LNCaP clone FGC (cell line): ENCODE results near the gene CD48.

ENCODE experiments used
- DNase-seq: peaks from one replicate; pipeline ENCODE4 v3.0.0-alpha.2; 2011; ENCODE audit warnings: low read depth
- H3K4me3 ChIP-seq: 2 replicates; pipeline ENCODE4 v1.5.1; 2011; ENCODE audit warnings: mild to moderate bottlenecking, low read depth, low read length, control low read depth
- TF ChIP-seq, protein P1 (sequence below): IDR thresholded peaks from 2 replicates; pipeline ENCODE4 v1.5.1; 2012; ENCODE audit warnings: mild to moderate bottlenecking; ENCODE audit not compliant: control insufficient read depth, insufficient read depth; ENCODE audit errors: extremely low read depth

Gene CD48

DNA sequence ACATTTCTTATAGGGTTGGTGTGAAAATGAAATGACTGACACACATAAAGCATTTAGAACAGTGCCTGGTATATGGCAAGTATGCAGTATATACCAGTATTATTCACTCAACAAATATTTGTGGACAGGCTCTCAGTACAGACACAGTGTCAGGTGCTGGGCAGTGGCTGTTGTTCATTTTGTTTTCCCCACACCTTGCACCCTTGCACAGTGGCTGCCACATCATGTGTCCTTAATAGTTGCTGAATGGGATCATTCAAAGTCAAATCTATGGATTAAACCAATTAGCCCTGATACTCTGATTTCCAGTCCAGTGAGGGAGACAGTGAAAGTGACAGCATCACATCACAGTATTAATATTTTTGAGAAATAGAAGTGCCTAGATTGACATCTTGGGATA is 67.2 kb downstream of the CD48 start:
- no peak overlapping the region for H3K4me3 ChIP-seq
- TF ChIP-seq, protein P1, sequence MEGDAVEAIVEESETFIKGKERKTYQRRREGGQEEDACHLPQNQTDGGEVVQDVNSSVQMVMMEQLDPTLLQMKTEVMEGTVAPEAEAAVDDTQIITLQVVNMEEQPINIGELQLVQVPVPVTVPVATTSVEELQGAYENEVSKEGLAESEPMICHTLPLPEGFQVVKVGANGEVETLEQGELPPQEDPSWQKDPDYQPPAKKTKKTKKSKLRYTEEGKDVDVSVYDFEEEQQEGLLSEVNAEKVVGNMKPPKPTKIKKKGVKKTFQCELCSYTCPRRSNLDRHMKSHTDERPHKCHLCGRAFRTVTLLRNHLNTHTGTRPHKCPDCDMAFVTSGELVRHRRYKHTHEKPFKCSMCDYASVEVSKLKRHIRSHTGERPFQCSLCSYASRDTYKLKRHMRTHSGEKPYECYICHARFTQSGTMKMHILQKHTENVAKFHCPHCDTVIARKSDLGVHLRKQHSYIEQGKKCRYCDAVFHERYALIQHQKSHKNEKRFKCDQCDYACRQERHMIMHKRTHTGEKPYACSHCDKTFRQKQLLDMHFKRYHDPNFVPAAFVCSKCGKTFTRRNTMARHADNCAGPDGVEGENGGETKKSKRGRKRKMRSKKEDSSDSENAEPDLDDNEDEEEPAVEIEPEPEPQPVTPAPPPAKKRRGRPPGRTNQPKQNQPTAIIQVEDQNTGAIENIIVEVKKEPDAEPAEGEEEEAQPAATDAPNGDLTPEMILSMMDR, result no peak
- DNase-seq, result no peak

GRCh38 chr1:160643138-160643537 is 68.5 kb downstream of the CD48 start:
- TF ChIP-seq, protein P1, result no peak
- H3K4me3 ChIP-seq, result no peak overlapping the region
- DNase-seq, result no peak

DNA sequence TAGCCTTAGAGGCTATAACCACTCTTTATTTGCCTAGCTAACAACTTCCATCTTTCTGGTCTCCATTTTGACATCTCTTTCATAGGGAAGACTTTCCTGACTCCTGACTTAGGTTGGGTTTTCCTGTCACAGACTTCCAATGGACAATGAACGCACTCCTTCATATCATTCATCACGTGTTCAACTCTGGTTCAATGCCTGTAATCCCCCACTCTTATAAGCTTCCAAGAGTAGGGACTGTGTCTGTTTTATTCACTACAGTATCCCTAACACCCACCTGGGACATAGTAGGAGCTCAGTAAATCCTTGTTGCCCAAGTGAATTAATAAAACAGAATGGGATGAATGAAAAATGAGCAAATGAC is 69.4 kb downstream of the CD48 start:
- TF ChIP-seq, protein P1, result no peak
- no peak for DNase-seq
- no peak overlapping the region for H3K4me3 ChIP-seq

DNA sequence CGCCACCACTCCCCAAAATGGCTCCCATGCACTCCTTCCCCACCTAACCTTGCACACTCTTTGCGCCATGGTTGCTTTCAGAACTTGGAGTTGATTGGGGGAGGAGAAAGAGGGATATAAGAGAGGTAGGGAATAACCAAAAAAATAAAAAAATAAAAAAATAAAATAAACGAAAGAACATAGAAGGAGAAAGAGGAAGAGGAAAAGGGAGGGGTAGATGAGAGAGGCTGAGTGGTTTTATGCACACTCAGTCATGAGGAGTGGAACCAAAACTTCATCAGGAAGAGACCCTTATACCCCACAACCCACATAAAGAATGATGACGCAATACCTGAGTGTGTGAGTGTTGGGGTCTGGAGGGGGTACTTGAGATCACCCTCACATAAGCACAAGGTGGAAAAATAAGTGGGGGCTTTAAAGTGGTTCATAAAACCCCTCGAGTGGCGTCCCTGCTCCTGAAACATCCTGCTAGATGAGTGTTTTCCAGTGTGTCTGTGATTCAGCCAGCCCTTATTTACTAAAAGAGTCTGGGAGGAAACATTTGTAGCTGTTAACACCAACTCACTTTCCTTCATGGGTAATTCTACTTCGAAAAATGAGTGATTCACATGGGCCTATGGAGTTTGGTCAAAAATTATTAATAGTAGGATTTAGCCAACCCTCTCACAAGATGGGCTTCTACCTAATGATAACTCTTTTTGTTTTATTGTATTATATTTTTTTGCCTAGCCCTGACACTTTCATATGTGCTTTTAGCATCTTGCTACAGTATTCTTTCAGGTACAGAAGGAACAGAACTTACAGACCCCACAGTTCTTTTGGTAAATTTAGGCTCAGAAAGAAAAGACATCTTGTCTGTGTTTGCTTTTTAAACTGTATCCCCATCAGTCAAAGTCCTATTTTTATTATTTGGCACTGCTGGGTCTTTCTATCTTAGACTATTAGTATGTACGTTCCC is 70.0 kb downstream of the CD48 start:
- no peak overlapping the region for H3K4me3 ChIP-seq
- DNase-seq, result no peak
- TF ChIP-seq, protein P1, result no peak

- TF ChIP-seq, protein P1, result no peak
- no peak for DNase-seq
- no peak overlapping the region for H3K4me3 ChIP-seq
These were observed 71.1 kb downstream of the CD48 start for GRCh38 chr1:160640359-160641123.

- H3K4me3 ChIP-seq, result no peak overlapping the region
- no peak for DNase-seq
- TF ChIP-seq, protein P1, result no peak
These were observed 72.0 kb downstream of the CD48 start for GRCh38 chr1:160639652-160640051.
